HG03520 (cell line): Measurements from ENCODE around the gene CHST15.

Experiments
- ATAC-seq: cut with Tn5 transposase; IDR thresholded peaks from one replicate; pipeline ENCODE4 v1.9.1; 2021; ENCODE audit warnings: mild to moderate bottlenecking, moderate library complexity; ENCODE audit not compliant: unreplicated experiment

Gene CHST15

DNA sequence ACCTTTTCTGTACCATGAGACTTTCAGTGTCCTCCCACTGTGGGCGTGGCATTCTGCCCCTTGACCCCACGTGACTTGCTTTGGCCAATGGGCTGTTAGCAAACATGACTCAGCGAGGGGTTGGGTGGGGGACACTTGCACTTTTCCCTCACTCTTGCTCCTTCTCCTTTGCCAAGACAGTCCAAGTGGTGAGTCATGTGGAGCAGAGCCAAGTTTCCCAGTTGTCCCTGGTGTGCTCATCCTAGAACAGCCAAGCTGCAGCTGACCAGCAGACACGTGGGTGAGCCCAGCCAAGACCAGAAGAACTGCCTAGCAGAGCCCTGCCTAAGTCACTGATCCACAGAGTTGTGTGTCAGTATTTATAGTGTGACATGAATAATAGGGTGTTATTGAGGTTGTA lies 119.0 kb downstream of the CHST15 start:
- ATAC-seq: no peak

- no peak for ATAC-seq
Measured at GRCh38 chr10:123972481-123973401, 120.7 kb downstream of the CHST15 start.

DNA sequence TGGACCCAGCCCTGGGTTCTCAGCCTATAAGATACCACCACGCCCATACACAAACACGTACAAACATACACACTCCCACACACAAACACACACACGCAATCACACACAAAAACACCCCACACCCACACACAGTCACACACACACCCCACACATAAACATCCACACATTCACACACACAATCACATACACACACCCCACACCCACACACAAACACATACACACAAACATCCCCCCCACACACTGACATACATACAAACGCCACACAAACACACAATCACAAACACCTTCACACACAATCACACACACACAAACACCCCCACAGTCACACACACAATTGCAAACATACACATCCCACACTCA lies 122.5 kb downstream of the CHST15 start:
- no peak for ATAC-seq

- ATAC-seq: no peak
Measured at GRCh38 chr10:123970207-123970926, 123.0 kb downstream of the CHST15 start.

GRCh38 chr10:123967626-123968243 lies 125.7 kb downstream of the CHST15 start:
- ATAC-seq: no peak

DNA sequence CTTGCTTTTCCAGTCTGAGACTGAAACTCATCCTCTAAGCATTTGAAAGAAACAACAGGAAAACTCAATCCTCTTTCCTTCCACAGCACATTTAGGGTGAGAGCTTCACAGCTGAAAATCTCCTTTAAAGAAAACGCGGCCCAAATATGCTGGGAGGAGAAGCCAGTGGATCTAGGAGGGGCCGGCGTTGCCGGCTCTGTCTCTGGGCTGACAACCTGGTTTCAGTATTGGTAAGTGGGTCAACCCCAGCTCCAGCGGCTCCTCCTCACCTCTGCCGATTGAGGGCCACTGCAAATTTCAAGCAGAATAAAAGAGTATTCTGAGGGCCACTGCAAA lies 126.5 kb downstream of the CHST15 start:
- ATAC-seq: no peak

DNA sequence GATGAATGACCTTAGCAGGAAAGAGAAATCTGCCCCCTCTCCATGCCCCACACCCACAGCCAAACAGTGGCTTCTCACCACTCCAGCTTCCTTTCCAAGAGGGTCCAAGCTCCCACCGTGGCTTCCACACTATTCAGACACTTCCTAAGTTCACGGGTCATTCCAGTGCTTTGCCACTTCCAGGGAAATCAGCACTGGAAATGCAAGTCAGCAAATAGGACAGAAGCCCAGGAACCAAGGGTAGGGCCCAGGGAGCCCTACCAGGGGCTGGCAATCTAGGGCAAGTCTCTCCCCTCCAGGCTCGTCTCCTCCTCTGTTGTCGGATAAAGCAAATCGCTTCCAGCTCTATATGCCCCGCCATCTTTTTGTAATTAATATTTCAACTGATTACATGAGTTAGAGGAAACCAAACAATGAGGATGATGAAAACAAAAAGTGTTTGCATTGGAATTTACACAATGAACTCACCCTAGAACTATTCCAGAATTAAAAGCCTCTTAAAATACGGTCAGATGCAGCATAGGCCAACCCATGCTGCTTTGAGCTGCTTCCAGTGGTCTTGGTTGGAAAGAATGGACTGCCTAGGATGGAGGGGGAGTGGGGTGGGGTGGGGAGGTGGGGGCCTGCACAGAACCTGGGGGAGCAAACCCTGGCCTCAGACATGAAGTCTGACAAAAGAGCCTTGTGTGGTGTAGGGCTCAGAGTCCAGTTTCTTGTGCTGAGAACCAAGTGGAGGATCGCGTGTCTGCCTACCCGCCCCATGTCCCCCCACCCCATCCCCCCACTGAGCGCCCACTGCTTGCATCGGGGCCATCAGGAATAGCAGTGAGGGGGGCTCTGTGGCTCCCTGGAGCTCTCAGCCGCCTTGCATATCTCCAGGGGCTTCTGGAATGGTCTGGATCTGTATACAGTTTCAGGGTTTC lies 127.2 kb downstream of the CHST15 start:
- no peak for ATAC-seq

DNA sequence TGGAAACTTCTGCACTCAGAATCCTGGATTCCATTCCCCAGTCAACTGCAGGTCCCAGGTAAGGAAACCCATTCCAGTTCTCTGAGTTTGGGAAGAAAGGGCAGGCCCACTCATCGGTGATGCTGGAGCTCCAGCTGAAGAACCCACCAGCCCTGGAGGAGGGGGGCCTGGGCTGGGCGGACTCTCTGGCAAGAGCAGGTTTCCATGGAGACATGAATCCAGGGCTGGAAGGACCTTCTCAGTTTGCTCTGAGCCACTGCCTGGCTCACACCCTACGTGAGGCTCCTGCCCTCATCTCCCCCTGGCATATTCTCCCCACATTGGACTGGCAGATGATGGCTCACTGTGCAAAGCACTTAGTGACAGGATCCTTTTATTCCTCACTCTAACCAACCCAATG lies 128.4 kb downstream of the CHST15 start:
- no peak for ATAC-seq

DNA sequence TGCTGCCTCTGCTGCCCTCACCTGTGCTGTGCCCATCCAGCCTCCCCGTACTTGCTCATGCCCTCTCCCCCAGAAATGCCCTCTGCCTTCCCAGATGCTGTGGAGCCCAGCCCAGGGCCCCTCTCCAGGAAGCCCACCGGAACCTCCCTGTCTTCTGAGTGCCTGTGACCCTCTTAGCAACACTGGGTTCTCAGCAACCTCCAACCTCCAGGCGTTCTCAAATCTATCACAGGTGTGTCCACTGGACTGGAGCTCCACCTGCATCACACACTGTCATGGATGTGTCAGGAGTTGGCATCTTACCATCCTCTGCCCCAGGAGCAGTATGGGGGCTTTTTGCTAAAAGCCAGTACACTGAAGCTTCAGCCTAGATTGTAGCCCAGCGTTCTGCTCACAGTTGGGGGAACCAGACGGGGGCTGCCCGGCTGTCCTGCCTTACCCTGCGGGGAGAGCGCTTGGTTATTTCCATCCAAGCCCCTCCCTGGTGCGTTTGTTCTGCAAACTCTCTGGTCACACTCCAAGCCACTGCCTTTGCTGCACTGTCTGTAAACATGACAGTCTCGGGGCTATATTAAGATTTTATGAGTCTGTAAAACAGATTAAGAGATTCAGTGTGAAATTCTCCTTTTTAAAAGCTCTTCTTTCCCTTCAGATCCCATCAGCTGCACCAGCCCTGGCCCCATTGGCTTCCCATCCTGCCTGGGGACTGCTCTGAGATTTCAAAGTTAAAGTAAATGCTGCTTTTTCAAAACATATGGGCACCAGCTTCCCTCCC lies 130.5 kb downstream of the CHST15 start:
- ATAC-seq: no peak

- no peak for ATAC-seq
Measured at GRCh38 chr10:123958241-123958640, 135.2 kb downstream of the CHST15 start.
